ENCODE results near the gene SHISAL1. TPM values are rescaled to one million over a fixed set of nuclear protein-coding genes. Genes with fewer than 3 reads are reported as not detected.

SHISAL1 gene
- not detected for total RNA-seq

DNA sequence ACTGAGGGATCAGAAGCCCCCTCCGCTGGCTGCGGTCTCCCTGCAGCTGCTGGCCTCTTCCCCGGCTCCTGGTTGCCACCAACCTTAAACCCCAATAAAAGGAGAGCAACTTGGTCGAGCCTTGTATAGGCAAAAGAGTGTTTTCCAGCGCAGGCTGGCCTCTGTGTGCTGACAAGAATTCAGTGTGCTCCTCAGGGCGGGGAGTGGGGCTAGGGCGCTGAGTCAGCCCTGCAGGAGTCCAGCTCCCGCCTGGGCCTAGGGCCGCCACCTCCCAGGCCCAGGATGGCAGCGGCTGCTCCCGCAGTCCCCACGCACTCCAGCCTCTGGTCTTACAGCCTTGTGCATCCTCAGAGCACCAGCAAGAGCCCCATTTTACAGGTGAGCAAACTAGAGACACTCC lies at the start of gene SHISAL1:
Gene SHISAL1, minus strand, starts transcription at position 186 of the 400 bp plus-strand sequence. CDS start 12,006 bp downstream, outside the sequence.
- Mint-ChIP-seq H3K27me3 (no peaks in the 10 kb centered on the region), H3K36me3 (no peaks in the 10 kb centered on the region)
- no peak for ATAC-seq

DNA sequence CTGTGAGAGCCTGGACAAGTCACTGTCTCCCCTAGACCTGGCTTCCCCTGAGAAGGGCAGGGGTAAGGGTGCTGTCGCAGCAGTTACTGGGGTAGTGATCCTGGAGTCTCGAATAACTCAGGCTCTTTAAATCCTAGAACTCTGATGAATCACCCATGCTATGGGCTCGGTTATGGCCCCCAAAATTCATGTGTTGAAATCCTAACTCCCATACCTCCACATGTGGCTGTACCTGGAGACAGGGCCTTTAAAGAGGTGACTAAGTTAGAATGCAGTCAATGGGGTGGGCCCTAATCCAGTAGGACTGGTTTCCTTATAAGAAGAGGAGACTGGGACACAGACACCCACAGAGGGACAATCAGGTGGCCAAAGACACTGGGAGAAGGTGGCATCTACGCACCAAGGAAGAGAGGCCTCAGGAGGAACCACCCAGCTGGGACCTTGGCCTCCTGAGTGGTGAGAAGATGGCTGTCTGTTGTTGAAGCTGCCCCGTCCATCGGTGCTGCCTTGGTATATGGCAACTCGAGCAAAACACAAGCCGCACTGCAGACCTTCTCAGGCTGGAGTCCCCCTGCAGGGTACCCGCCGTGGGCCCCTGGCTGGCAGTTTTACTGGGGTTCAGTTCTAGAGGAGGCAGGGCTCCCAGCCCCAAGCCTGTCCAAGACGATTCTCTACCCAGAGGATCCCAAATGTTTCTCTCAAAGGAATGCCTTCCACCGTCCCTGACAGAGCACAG lies 48.8 kb upstream of the SHISAL1 start:
- H3K9me3 Mint-ChIP-seq, result no peaks in the 10 kb centered on the region
- no peaks in the 10 kb centered on the region for H3K36me3 Mint-ChIP-seq

More for the DNA sequence above, at the start of gene SHISAL1:
- no peak within 1 kb of the TSS for H3K27ac Mint-ChIP-seq
- no peak within 1 kb of the TSS for H3K4me3 Mint-ChIP-seq
- no peak for DNase-seq (ENCODE audit: low spot score)
- H3K4me1 Mint-ChIP-seq (ENCODE audit: low read depth in 2 of 2), result peaks cover 10% of the 10 kb centered on the region in 2 donors
- no peaks in the 10 kb centered on the region for H3K9me3 Mint-ChIP-seq

DNA sequence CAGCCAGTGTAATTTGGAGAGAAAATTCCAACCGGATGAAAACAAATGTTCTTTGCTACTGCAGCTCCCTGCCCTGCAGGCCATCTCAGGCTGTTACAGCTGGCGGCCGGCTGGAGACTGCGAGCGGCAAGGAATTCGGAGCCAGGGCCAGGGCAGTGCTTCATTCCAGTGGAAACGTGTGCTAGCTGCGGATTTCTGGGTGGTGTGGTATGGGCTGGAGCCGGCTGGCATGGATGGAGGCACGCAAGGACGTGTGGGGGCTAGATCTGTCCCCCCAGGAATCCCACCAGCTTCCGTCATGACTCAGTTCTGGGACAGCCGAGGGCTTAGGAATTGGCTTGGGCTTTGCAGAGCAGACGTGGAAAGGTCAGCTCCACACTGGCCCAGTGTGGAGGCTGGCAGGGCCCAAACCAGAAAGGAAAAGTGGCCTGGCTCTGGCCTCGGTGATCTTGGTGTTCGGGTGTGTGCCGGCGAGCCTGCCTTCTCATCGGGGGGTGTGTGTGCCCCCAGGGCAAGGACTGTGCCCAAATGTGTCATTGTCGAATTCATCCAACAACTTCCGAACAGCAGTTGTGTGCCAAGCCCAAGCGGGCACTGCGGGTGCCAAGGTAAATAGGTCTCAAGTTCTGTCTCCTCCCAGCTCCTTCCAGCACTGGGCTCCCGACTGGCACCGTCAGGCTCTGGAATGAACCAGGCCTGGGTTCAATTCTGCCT lies 48.1 kb upstream of the SHISAL1 start:
- no peak overlapping the region for H3K27ac Mint-ChIP-seq
- peaks cover 7% of the 10 kb centered on the region in 2 donors for H3K27me3 Mint-ChIP-seq
- ATAC-seq, result no peak
- no peaks in the 10 kb centered on the region for H3K36me3 Mint-ChIP-seq
- H3K4me3 Mint-ChIP-seq, result no peak overlapping the region
- H3K9me3 Mint-ChIP-seq, result no peaks in the 10 kb centered on the region
- no peaks in the 10 kb centered on the region for H3K4me1 Mint-ChIP-seq (ENCODE audit: low read depth in 2 of 2)
- DNase-seq (ENCODE audit: low spot score), result no peak

More for the DNA sequence above, 48.8 kb upstream of the SHISAL1 start:
- no peak overlapping the region for H3K4me3 Mint-ChIP-seq
- DNase-seq (ENCODE audit: low spot score) (no peak), ATAC-seq (no peak)
- no peaks in the 10 kb centered on the region for H3K4me1 Mint-ChIP-seq (ENCODE audit: low read depth in 2 of 2)
- H3K27me3 Mint-ChIP-seq, result peaks cover 7% of the 10 kb centered on the region in 2 donors
- no peak overlapping the region for H3K27ac Mint-ChIP-seq

DNA sequence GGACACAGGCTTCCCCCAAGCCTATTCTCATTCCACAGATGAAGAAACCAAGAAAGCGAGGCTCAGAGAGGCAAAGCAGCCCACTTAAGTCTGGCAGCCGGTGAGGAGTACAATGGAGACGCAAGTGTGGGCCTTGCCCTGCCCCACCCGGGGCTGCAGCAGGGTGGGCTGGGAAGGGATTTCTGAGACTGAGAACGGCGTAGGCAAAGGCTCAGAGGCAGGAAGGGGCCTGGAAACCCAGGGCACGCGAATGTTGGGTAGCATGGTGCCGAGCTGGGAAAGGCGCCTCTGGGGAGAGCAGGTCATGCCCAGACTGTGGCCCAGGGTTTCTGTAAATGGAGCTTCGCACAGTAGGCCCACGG lies 47.5 kb upstream of the SHISAL1 start:
- peak in 1 of 2 donors; percentile 6 for ATAC-seq
- no peak for DNase-seq (ENCODE audit: low spot score)
- Mint-ChIP-seq H3K27ac (no peak overlapping the region), H3K4me1 (ENCODE audit: low read depth in 2 of 2) (no peaks in the 10 kb centered on the region), H3K9me3 (no peaks in the 10 kb centered on the region), H3K27me3 (peaks cover 7 to 10% of the 10 kb centered on the region in 2 donors), H3K4me3 (no peak overlapping the region), H3K36me3 (no peaks in the 10 kb centered on the region)

DNA sequence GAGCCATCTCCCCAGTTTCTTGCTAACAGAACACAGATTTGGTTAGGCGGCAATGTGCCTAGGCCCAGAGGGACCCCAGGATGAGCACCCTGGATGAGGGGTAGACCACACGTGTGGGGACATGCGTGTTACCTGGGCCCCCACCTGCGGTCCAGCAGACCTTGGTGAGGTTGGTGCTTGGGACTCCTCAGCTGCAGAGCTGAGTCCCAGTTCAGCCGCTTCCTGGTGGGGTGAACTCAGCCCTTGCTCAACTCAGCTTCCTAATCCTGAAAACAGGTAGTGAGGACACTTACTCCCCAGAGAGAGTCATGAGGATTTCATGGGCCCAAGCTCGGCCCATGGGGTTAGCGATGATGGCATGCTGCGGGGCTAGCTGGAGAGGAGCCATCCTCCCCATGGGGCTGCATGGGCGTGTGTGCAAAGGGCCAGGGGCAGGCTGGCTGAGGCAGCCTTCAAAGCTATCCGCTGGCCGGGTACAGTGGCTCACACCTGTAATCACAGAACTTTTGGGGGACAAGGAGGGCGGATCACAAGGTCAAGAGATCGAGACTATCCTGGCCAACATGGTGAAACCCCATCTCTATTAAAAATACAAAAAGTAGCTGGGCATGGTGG lies 46.9 kb upstream of the SHISAL1 start:
- no peak overlapping the region for H3K4me3 Mint-ChIP-seq
- H3K9me3 Mint-ChIP-seq, result no peaks in the 10 kb centered on the region
- peaks cover 10 to 11% of the 10 kb centered on the region in 2 donors for H3K27me3 Mint-ChIP-seq
- H3K36me3 Mint-ChIP-seq, result no peaks in the 10 kb centered on the region
- H3K27ac Mint-ChIP-seq, result no peak overlapping the region
- peak in 1 of 2 donors; percentile 18 for ATAC-seq
- DNase-seq (ENCODE audit: low spot score), result no peak
- no peaks in the 10 kb centered on the region for H3K4me1 Mint-ChIP-seq (ENCODE audit: low read depth in 2 of 2)

DNA sequence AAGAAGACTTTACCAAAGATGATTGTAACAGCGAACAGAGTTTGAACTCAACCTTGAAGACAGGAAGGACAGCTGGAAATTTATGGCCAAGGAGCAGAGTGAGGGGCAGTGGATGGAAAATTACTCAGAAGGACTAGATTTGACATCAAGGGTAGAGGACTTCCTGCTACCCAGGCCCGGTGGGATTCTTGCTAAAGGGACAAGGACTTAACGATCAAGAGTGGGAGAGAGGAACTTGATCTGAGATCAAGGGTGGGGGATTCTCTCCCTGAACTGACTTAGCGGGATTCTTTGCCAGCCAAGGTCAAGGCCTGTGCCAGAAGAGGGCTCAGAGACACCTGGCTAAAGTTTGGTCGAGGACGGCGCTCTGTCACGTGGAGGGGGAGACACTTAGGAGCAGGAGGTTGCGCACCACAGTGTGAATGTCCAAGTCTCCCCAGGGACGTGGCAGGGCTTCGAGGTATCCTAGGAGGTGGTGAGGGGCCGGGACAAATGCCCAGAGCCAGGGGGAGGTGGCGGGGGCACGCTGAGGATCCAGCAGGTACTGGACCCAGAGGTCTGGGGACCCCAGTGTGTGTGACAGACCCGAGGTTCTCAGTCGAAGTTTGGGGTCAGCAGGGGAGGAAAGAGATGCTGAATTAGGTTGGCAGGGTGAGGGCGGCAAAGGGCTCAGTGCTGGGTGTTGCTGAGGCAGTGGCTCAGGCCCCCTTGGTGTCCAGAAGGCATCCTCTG lies 46.1 kb upstream of the SHISAL1 start:
- H3K36me3 Mint-ChIP-seq, result no peaks in the 10 kb centered on the region
- no peaks in the 10 kb centered on the region for H3K9me3 Mint-ChIP-seq
- H3K27ac Mint-ChIP-seq, result no peak overlapping the region
- H3K4me3 Mint-ChIP-seq, result no peak overlapping the region
- DNase-seq (ENCODE audit: low spot score) (no peak), ATAC-seq (peak in 1 of 2 donors; percentile 25)
- H3K4me1 Mint-ChIP-seq (ENCODE audit: low read depth in 2 of 2), result no peaks in the 10 kb centered on the region
- H3K27me3 Mint-ChIP-seq, result peaks cover 14 to 17% of the 10 kb centered on the region in 2 donors

DNA sequence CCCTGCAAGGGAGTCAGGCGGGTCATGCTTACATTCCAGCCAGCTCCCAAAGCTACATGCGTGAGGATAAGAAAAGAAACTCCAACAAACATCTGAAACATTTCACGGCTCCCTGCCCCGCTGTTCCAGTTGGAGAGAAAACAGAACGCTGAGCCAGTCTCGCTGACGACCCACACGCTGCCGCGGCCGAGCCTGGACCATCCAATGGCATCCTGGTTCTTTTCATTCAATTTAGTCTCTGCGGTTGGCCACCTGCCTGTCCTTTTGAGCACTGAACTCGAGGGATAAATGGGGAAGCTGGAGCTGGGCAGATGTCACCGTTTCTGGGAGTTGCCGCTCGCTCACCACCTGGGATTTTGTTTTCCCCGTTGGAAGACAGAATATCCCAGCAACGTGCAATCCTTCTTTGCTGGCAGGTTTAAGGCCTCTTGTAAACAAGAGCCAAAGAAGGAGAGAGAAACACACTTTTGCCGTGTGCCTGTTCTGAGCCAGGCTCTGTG lies 45.3 kb upstream of the SHISAL1 start:
- Mint-ChIP-seq H3K9me3 (no peaks in the 10 kb centered on the region), H3K27ac (no peak overlapping the region), H3K27me3 (peaks cover 14 to 21% of the 10 kb centered on the region in 2 donors), H3K36me3 (no peaks in the 10 kb centered on the region), H3K4me1 (ENCODE audit: low read depth in 2 of 2) (no peaks in the 10 kb centered on the region), H3K4me3 (no peak overlapping the region)
- no peak for ATAC-seq
- DNase-seq (ENCODE audit: low spot score), result no peak

DNA sequence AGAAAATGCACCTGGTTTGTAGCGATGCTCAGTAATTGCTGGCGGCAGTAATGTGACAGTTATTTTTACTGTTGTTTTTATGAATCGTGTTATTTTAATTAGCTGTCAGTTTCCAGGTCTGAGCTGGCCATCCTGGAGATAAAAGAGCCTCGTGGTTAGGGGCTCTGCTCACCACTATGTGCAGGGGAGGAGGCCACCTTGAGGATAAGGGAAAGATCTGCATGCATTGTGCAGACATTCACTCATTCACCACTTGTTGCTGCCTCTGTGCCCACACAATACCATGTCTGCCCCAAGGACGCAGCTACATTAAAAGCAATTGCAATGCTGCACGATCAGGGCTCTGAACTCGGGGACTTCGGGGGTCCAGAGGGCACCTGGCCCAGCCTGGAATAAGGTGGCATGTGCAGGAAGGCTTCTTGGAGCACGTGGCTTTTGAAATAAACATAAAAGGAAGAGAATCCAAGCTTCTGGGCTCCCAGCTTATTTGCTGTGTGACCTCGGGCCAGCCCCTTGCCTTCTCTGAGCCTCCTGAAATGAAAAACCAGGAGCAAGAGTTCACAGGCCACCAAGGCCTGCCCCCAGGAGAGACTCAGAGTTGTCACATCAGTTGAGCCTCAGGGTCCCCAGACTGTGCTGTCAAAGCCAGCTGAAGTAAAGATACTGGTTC lies 44.7 kb upstream of the SHISAL1 start:
- Mint-ChIP-seq H3K27me3 (peaks cover 16 to 21% of the 10 kb centered on the region in 2 donors), H3K9me3 (no peaks in the 10 kb centered on the region), H3K4me1 (ENCODE audit: low read depth in 2 of 2) (no peaks in the 10 kb centered on the region), H3K27ac (no peak overlapping the region), H3K36me3 (no peaks in the 10 kb centered on the region), H3K4me3 (no peak overlapping the region)
- no peak for ATAC-seq
- DNase-seq (ENCODE audit: low spot score), result no peak

DNA sequence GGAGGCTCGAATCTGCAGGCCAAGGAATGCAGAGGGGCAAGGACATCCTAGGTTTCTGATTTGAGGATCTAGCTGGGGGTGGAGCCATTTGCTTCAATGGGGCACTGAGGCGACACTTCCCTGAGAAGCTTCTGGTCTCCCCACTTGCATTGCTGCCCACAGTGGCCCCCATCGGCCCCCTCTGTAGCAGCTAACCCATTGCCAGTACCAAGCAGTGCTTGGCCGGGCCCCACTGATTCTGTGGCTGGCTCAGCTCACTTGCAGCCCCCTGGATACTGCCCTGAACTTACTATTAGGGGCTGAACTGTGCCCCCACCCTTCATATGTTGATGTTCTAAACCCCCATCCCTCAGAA lies 42.9 kb upstream of the SHISAL1 start:
- H3K27ac Mint-ChIP-seq, result no peak overlapping the region
- no peak overlapping the region for H3K4me3 Mint-ChIP-seq
- H3K36me3 Mint-ChIP-seq, result no peaks in the 10 kb centered on the region
- DNase-seq (ENCODE audit: low spot score), result no peak
- H3K27me3 Mint-ChIP-seq, result peaks cover 19 to 21% of the 10 kb centered on the region in 2 donors
- peaks cover 0 to 3% of the 10 kb centered on the region in 2 donors for H3K4me1 Mint-ChIP-seq (ENCODE audit: low read depth in 2 of 2)
- no peak for ATAC-seq
- no peaks in the 10 kb centered on the region for H3K9me3 Mint-ChIP-seq

DNA sequence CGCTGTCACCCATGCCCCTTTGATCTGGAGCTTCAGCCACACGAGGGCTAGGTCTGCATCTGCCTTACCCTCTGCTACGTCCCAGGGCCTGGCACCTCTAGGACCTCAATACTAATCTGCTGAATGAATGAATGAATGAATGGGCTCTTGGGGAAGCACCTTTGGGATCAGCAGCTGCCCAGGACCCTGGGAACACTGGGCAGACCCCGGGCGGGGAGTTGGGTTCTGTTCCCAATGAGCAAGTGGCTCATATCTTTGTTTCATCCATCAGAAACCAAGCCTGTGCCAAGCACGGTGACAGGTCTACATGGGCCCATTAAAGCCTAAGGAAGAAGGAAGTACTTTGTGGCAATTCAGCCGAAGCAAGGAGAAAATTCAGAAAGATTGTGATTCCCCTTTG lies 41.5 kb upstream of the SHISAL1 start:
- H3K4me3 Mint-ChIP-seq, result no peak overlapping the region
- H3K27ac Mint-ChIP-seq, result no peak overlapping the region
- H3K4me1 Mint-ChIP-seq (ENCODE audit: low read depth in 2 of 2), result peaks cover 0 to 3% of the 10 kb centered on the region in 2 donors
- DNase-seq (ENCODE audit: low spot score) (no peak), ATAC-seq (no peak)
- H3K27me3 Mint-ChIP-seq, result peaks cover 21 to 22% of the 10 kb centered on the region in 2 donors
- H3K36me3 Mint-ChIP-seq, result no peaks in the 10 kb centered on the region
- H3K9me3 Mint-ChIP-seq, result no peaks in the 10 kb centered on the region

DNA sequence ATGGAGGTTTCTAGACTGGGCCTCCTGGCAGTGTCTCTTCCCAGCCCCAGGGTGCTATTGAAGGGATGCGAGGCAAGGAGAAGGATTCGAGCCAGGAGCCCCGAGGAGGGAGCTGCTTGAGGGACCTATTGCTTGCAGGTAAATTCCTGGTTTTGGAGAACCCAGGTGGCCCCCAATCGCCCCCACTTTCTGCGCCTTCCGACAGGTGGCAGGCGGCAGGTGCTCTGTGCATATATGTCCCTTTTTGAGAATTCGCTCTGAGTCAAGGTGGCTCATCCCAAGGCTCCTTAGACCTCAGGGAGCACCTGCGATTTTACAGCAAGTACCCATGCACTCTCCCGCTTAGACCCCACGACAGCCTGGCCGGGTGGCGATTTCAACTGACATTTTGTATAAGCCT lies 40.3 kb upstream of the SHISAL1 start:
- Mint-ChIP-seq H3K4me3 (no peak overlapping the region), H3K36me3 (no peaks in the 10 kb centered on the region), H3K9me3 (no peaks in the 10 kb centered on the region), H3K27me3 (peaks cover 16 to 18% of the 10 kb centered on the region in 2 donors), H3K27ac (no peak overlapping the region), H3K4me1 (ENCODE audit: low read depth in 2 of 2) (peaks cover 0 to 3% of the 10 kb centered on the region in 2 donors)
- DNase-seq (ENCODE audit: low spot score), result no peak
- no peak for ATAC-seq

DNA sequence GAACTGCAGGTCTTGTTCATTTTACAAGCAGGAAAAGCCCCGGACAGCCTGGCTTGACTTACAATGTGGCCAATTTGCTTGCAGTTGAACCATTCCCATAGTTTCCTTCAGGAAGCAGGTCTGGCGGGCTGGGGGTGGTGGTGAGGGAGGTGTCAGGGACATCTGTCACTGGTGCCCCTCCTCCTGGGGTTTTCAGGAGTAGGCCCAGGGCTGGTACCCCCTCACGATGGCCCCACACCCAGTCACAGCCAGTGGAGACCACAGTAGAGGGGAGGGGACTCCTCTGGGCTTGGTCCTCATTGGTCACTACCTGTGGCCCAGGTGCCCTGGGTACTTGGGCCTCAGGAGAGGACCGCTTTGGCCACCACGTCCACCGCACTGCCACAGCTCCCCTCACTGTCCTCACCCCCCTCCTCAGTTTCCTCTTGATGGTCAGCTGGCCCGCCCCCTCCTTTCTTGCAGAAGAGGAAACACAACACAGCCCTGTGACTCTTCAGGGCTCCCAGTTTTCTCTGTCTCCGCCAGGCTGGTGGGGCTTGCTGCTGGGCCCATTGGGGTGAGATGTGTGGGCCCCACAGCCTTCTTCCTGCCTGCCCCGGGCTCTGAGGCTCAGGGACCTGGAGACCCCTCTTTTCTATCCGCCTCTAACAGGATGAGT lies 39.8 kb upstream of the SHISAL1 start:
- ATAC-seq (no peak), DNase-seq (ENCODE audit: low spot score) (no peak)
- H3K4me1 Mint-ChIP-seq (ENCODE audit: low read depth in 2 of 2), result peaks cover 0 to 3% of the 10 kb centered on the region in 2 donors
- peaks cover 14 to 18% of the 10 kb centered on the region in 2 donors for H3K27me3 Mint-ChIP-seq
- no peaks in the 10 kb centered on the region for H3K36me3 Mint-ChIP-seq
- no peaks in the 10 kb centered on the region for H3K9me3 Mint-ChIP-seq
- no peak overlapping the region for H3K27ac Mint-ChIP-seq
- H3K4me3 Mint-ChIP-seq, result no peak overlapping the region
